Left lung (tissue), 10 donors: ENCODE data around the gene FAIM2. TPM values are rescaled to one million over a fixed set of nuclear protein-coding genes. Genes with fewer than 3 reads are reported as not detected.

Experiments
- ATAC-seq: fragments of 200-7000 bp; cut with Tn5 transposase; one replicate; pipeline ENCODE4 v1.9.1; 2020; ENCODE audit warnings: moderate library complexity
- DNase-seq, 4 donors: peaks; one replicate each; pipeline ENCODE4 v3.0.0-alpha.2; 2013 to 2020
- H3K27ac ChIP-seq, 2 donors: fragments of 200-600 bp; sonication (generic) in 1 of 2; one replicate each; pipeline versions ENCODE4 v1.5.0 to v1.8.0; 2020 to 2021
- H3K27me3 ChIP-seq, 2 donors: fragments of 200-600 bp; sonication (generic) in 1 of 2; one replicate each; pipeline versions ENCODE4 v1.5.0 to v1.8.0; 2020 to 2021
- H3K36me3 ChIP-seq, 2 donors: fragments of 200-600 bp; sonication (generic) in 1 of 2; one replicate each; pipeline versions ENCODE4 v1.5.0 to v1.8.0; 2020 to 2021
- H3K4me1 ChIP-seq, 2 donors: fragments of 200-600 bp; one replicate each; pipeline ENCODE4 v1.8.0; 2021
- H3K4me3 ChIP-seq, 2 donors: fragments of 200-600 bp; sonication (generic) in 1 of 2; one replicate each; pipeline versions ENCODE4 v1.5.0 to v1.8.0; 2020 to 2021; ENCODE audit warnings: mild to moderate bottlenecking in 1 of 2
- H3K9me3 ChIP-seq, 2 donors: fragments of 200-600 bp; sonication (generic) in 1 of 2; one replicate each; pipeline versions ENCODE4 v1.5.0 to v1.8.0; 2020 to 2021
- CTCF ChIP-seq, 2 donors: fragments of 200-600 bp; sonication (generic) in 1 of 2; IDR thresholded peaks; one replicate each; pipeline versions ENCODE4 v1.5.0 to v1.8.0; 2021; ENCODE audit warnings: antibody characterized with exemption in 2 of 2
- intact Hi-C, 2 donors: fragments of 100-400 bp; cut with DNase I; formaldehyde crosslinking; loops; one replicate each; pipeline versions ENCODE4 v1.11.2 to v1.14.2; 2022
- polyA plus RNA-seq, 6 donors: library from polyadenylated mRNA; unstranded; fragments of 120-200 nt; gene quantifications; one replicate each; pipeline ENCODE4 v1.2.1, GENCODE V29; 2013; ENCODE audit not compliant: insufficient read length in 6 of 6
- total RNA-seq, 2 donors: library from RNA; stranded (reverse); fragmentation: NEBNext Ultra II Directional; extraction: Animal tissue kit (Norgen Biotek cat#: 25700); gene quantifications; one replicate each; pipeline ENCODE4 v1.2.1, GENCODE V29; 2021
- donor health status: DM: no; HTN: yes; CAD: no.
- donor health status: DM: no; HTN: no; CAD: no.

FAIM2 gene
- total and polyA plus RNA-seq, 8 donors, result 0.27 to 1.8 (median 0.70) TPM

- Histone ChIP-seq H3K27ac (no peak overlapping the region), H3K9me3 (no peaks in the 10 kb centered on the region), H3K36me3 (no peaks in the 10 kb centered on the region), H3K4me1 (no peaks in the 10 kb centered on the region), H3K4me3 (no peak overlapping the region), H3K27me3 (no peaks in the 10 kb centered on the region)
- no peak for TF ChIP-seq CTCF (IDR thresholded peaks at IDR 0.05)
- intact Hi-C loops, result no loop called here
- DNase-seq (peak in 1 of 4 donors; percentile 28), ATAC-seq (no peak)
Measured at GRCh38 chr12:49932533-49933130, 28.9 kb upstream of the FAIM2 start.

GRCh38 chr12:49932023-49932422 is 28.3 kb upstream of the FAIM2 start:
- no peak overlapping the region for H3K27ac ChIP-seq
- intact Hi-C loops, result no loop called here
- no peaks in the 10 kb centered on the region for H3K9me3 ChIP-seq
- no peak for TF ChIP-seq CTCF (IDR thresholded peaks at IDR 0.05)
- no peaks in the 10 kb centered on the region for H3K4me1 ChIP-seq
- ATAC-seq (no peak), DNase-seq (peak in 1 of 4 donors; percentile 51)
- H3K4me3 ChIP-seq, result no peak overlapping the region
- no peaks in the 10 kb centered on the region for H3K27me3 ChIP-seq
- H3K36me3 ChIP-seq, result no peaks in the 10 kb centered on the region

GRCh38 chr12:49930515-49931288 is 27.0 kb upstream of the FAIM2 start:
- ATAC-seq (peak; percentile 34), DNase-seq (no peak)
- TF ChIP-seq CTCF (IDR thresholded peaks at IDR 0.05), result no peak
- H3K27ac ChIP-seq, result no peak overlapping the region
- no peaks in the 10 kb centered on the region for H3K4me1 ChIP-seq
- no peak overlapping the region for H3K4me3 ChIP-seq
- H3K9me3 ChIP-seq, result no peaks in the 10 kb centered on the region
- H3K27me3 ChIP-seq, result no peaks in the 10 kb centered on the region
- intact Hi-C loops, result no loop called here
- no peaks in the 10 kb centered on the region for H3K36me3 ChIP-seq

- intact Hi-C loops, result no loop called here
- Histone ChIP-seq H3K9me3 (no peaks in the 10 kb centered on the region), H3K36me3 (no peaks in the 10 kb centered on the region), H3K27me3 (no peaks in the 10 kb centered on the region), H3K4me3 (no peak overlapping the region), H3K4me1 (no peaks in the 10 kb centered on the region), H3K27ac (no peak overlapping the region)
- DNase-seq (peak in 1 of 4 donors; percentile 34), ATAC-seq (no peak)
- no peak for TF ChIP-seq CTCF (IDR thresholded peaks at IDR 0.05)
Measured at GRCh38 chr12:49929581-49929980, 25.9 kb upstream of the FAIM2 start.

- TF ChIP-seq CTCF (IDR thresholded peaks at IDR 0.05), result no peak
- Histone ChIP-seq H3K36me3 (no peaks in the 10 kb centered on the region), H3K4me3 (no peak overlapping the region), H3K27me3 (no peaks in the 10 kb centered on the region), H3K27ac (no peak overlapping the region), H3K4me1 (no peaks in the 10 kb centered on the region), H3K9me3 (no peaks in the 10 kb centered on the region)
- DNase-seq (peak in 1 of 4 donors; percentile 23), ATAC-seq (no peak)
- intact Hi-C loops, result no loop called here
Measured at GRCh38 chr12:49928471-49928870, 24.8 kb upstream of the FAIM2 start.
